Gastroesophageal sphincter (tissue), 3 donors: ENCODE measurements around the gene MATN1.

Experiments used
- CTCF ChIP-seq, 4 experiments: fragments of 200-600 bp in 2 of 4; fragments of 450-650 bp in 2 of 4; sonication (generic) in 1 of 4; IDR thresholded peaks; one replicate each; pipeline ENCODE4 v1.5.1; 2017 to 2019; ENCODE audit warnings: antibody characterized with exemption in 4 of 4, mild to moderate bottlenecking in 2 of 4, moderate library complexity in 2 of 4
- EP300 ChIP-seq: sonication (generic); formaldehyde crosslinking; IDR thresholded peaks from one replicate; pipeline ENCODE4 v1.6.1; 2017; ENCODE audit warnings: antibody characterized with exemption, mild to moderate bottlenecking
- POLR2AphosphoS5 ChIP-seq: sonication (generic); formaldehyde crosslinking; IDR thresholded peaks from one replicate; pipeline ENCODE4 v1.6.1; 2017; ENCODE audit warnings: antibody characterized with exemption

- TF ChIP-seq CTCF (IDR thresholded peaks at IDR 0.05) = no peak
- TF ChIP-seq POLR2AphosphoS5 = no peak
- TF ChIP-seq EP300 = no peak
Measured at GRCh38 chr1:30721341-30721793, 2.0 kb downstream of the MATN1 start.
